Parathyroid adenoma (tissue), 2 donors: ENCODE measurements around the gene SCAI.
"Not testable (repeated sequence)": the region's sequence is repeated elsewhere in the genome, so short reads cannot be mapped to it uniquely, and the experiment has no call there.

Source experiments
- H2AFZ ChIP-seq: fragments of 300-600 bp; sonication (generic); one replicate; pipeline ENCODE4 v1.7.0; 2017; ENCODE audit warnings: antibody characterized with exemption, mild to moderate bottlenecking
- H3K27ac ChIP-seq: fragments of 300-600 bp; sonication (generic); one replicate; pipeline ENCODE4 v1.7.0; 2017
- H3K27me3 ChIP-seq: fragments of 300-600 bp; sonication (generic); one replicate; pipeline ENCODE4 v1.7.0; 2017; ENCODE audit warnings: low read length; ENCODE audit not compliant: control insufficient read depth, insufficient read depth
- H3K36me3 ChIP-seq: fragments of 300-600 bp; sonication (generic); one replicate; pipeline ENCODE4 v1.7.0; 2017; ENCODE audit warnings: low read length; ENCODE audit not compliant: control insufficient read depth, insufficient read depth
- H3K4me1 ChIP-seq: fragments of 300-600 bp; sonication (generic); one replicate; pipeline ENCODE4 v1.7.0; 2017; ENCODE audit warnings: control low read depth
- H3K4me2 ChIP-seq: fragments of 300-600 bp; sonication (generic); one replicate; pipeline ENCODE4 v1.7.0; 2017; ENCODE audit warnings: low read length
- H3K4me3 ChIP-seq: fragments of 300-600 bp; sonication (generic); one replicate; pipeline ENCODE4 v1.7.0; 2017; ENCODE audit warnings: low read depth, low read length
- H3K79me2 ChIP-seq: fragments of 300-600 bp; sonication (generic); one replicate; pipeline ENCODE4 v1.7.0; 2017; ENCODE audit warnings: control low read depth
- H3K9ac ChIP-seq: fragments of 300-600 bp; sonication (generic); one replicate; pipeline ENCODE4 v1.7.0; 2017; ENCODE audit warnings: mild to moderate bottlenecking
- H3K9me3 ChIP-seq: fragments of 300-600 bp; sonication (generic); one replicate; pipeline ENCODE4 v1.7.0; 2017; ENCODE audit warnings: low read length; ENCODE audit not compliant: control insufficient read depth
- TF ChIP-seq, protein P1 (sequence below): fragments of 300-600 bp; sonication (generic); IDR thresholded peaks from one replicate; pipeline ENCODE4 v1.7.0; 2017; ENCODE audit warnings: antibody characterized with exemption, mild to moderate bottlenecking
- donor health status: primary hyperparathyroidism.

SCAI gene

DNA sequence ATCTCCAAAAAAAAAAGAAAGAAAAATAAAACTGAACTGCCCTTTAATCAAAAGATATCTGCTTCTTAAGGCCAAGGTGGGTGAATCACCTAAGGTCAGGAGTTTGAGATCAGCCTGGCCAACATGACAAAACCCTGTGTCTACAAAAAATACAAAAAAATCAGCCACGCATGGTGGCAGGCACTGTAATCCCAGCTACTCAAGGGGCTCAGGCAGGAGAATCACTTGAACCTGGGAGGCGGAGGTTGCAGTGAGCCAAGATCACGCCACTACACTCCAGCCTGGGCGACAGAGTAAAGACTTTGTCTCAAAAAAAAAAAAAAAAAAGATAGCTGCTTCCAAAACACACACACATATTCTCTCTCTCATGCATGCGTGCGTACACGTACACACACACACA lies 17.8 kb downstream of the SCAI start:
- no peaks in the 10 kb centered on the region for H3K36me3 ChIP-seq
- no peak overlapping the region for H3K27ac ChIP-seq
- no peak overlapping the region for H2AFZ ChIP-seq
- H3K4me1 ChIP-seq: no peaks in the 10 kb centered on the region
- H3K9me3 ChIP-seq: no peaks in the 10 kb centered on the region
- H3K4me3 ChIP-seq: no peak overlapping the region
- H3K9ac ChIP-seq: no peak overlapping the region
- TF ChIP-seq, protein P1, sequence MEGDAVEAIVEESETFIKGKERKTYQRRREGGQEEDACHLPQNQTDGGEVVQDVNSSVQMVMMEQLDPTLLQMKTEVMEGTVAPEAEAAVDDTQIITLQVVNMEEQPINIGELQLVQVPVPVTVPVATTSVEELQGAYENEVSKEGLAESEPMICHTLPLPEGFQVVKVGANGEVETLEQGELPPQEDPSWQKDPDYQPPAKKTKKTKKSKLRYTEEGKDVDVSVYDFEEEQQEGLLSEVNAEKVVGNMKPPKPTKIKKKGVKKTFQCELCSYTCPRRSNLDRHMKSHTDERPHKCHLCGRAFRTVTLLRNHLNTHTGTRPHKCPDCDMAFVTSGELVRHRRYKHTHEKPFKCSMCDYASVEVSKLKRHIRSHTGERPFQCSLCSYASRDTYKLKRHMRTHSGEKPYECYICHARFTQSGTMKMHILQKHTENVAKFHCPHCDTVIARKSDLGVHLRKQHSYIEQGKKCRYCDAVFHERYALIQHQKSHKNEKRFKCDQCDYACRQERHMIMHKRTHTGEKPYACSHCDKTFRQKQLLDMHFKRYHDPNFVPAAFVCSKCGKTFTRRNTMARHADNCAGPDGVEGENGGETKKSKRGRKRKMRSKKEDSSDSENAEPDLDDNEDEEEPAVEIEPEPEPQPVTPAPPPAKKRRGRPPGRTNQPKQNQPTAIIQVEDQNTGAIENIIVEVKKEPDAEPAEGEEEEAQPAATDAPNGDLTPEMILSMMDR: no peak
- H3K27me3 ChIP-seq: no peaks in the 10 kb centered on the region
- H3K4me2 ChIP-seq: no peak overlapping the region
- H3K79me2 ChIP-seq: no peaks in the 10 kb centered on the region

GRCh38 chr9:125121146-125121545 lies 22.2 kb downstream of the SCAI start:
- no peak overlapping the region for H2AFZ ChIP-seq
- no peaks in the 10 kb centered on the region for H3K27me3 ChIP-seq
- no peak overlapping the region for H3K4me2 ChIP-seq
- H3K79me2 ChIP-seq: no peaks in the 10 kb centered on the region
- no peak overlapping the region for H3K4me3 ChIP-seq
- no peaks in the 10 kb centered on the region for H3K4me1 ChIP-seq
- no peak overlapping the region for H3K27ac ChIP-seq
- H3K9ac ChIP-seq: no peak overlapping the region
- H3K9me3 ChIP-seq: no peaks in the 10 kb centered on the region
- H3K36me3 ChIP-seq: no peaks in the 10 kb centered on the region
- TF ChIP-seq, protein P1: no peak

- Histone ChIP-seq H3K4me1 (no peaks in the 10 kb centered on the region), H2AFZ (no peak overlapping the region), H3K36me3 (no peaks in the 10 kb centered on the region), H3K27me3 (no peaks in the 10 kb centered on the region), H3K4me3 (no peak overlapping the region), H3K9me3 (no peaks in the 10 kb centered on the region), H3K79me2 (no peaks in the 10 kb centered on the region), H3K27ac (no peak overlapping the region), H3K4me2 (no peak overlapping the region), H3K9ac (no peak overlapping the region)
- TF ChIP-seq, protein P1: no peak
Observed at GRCh38 chr9:125119643-125120286, 23.6 kb downstream of the SCAI start.

DNA sequence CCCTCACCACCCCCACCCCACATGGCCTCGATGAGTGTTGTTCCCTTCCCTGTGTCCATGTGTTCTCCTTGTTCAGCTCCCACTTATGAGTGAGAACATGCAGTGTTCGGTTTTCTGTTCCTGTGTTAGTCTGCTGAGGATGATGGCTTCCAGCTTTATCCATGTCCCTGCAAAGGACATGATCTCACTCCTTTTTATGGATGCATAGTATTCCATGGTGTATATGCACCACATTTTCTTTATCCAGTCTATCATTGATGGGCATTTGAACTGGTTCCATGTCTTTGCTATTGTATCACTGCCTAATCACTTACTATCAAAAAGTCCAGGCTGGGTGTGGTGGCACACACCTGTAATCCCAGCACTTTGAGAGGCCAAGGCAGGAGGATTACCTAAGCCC lies 24.6 kb downstream of the SCAI start:
- not testable (repeated sequence) for H3K4me1 ChIP-seq, H3K27ac ChIP-seq, H2AFZ ChIP-seq, H3K79me2 ChIP-seq, H3K27me3 ChIP-seq, H3K4me2 ChIP-seq, H3K4me3 ChIP-seq, H3K9ac ChIP-seq, H3K9me3 ChIP-seq, H3K36me3 ChIP-seq

DNA sequence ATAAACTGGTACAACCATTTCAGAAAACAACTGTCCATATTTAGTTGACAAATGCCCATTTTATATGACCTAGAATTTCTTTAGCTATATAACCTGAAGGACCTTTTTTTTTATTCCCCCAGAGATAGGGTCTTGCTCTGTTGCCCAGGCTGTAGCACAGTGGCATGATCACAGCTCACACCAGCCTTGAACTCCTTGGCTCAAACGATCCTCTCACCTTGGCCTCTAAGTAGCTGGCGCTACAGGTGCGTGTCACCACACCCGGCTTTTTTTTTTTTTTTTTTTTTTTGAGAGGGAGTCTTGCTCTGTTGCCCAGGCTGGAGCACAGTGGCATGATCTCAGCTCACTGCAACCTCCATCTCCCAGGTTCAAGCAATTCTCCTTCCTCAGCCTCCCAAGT lies 28.8 kb downstream of the SCAI start:
- not testable (repeated sequence) for H3K4me3 ChIP-seq, H3K9ac ChIP-seq, H3K4me2 ChIP-seq, H3K9me3 ChIP-seq, H2AFZ ChIP-seq, H3K36me3 ChIP-seq, H3K4me1 ChIP-seq, H3K79me2 ChIP-seq, H3K27me3 ChIP-seq, H3K27ac ChIP-seq

GRCh38 chr9:125110464-125110863 lies 32.9 kb downstream of the SCAI start:
- no peaks in the 10 kb centered on the region for H3K36me3 ChIP-seq
- no peaks in the 10 kb centered on the region for H3K79me2 ChIP-seq
- H3K4me2 ChIP-seq: no peak overlapping the region
- no peaks in the 10 kb centered on the region for H3K9me3 ChIP-seq
- no peaks in the 10 kb centered on the region for H3K27me3 ChIP-seq
- H2AFZ ChIP-seq: no peak overlapping the region
- H3K4me3 ChIP-seq: no peak overlapping the region
- no peak overlapping the region for H3K27ac ChIP-seq
- TF ChIP-seq, protein P1: no peak
- no peaks in the 10 kb centered on the region for H3K4me1 ChIP-seq
- H3K9ac ChIP-seq: no peak overlapping the region

- H3K9ac ChIP-seq, H3K36me3 ChIP-seq, H3K4me2 ChIP-seq, H3K4me3 ChIP-seq, H2AFZ ChIP-seq, H3K4me1 ChIP-seq, H3K27ac ChIP-seq, H3K79me2 ChIP-seq, H3K9me3 ChIP-seq, H3K27me3 ChIP-seq: not testable (repeated sequence)
Observed at GRCh38 chr9:125108541-125108940, 34.8 kb downstream of the SCAI start.
